HTERT RPE-1 (cell line): ENCODE results near the gene CNPPD1.
"Not testable (repeated sequence)": the region's sequence is repeated elsewhere in the genome, so short reads cannot be mapped to it uniquely, and the experiment has no call there.

ENCODE experiments used
- in situ Hi-C: fragments of 300-500 bp; cut with MboI; formaldehyde crosslinking; loops from 4 replicates; pipeline ENCODE4 v1.14.3; 2020; ENCODE audit warnings: low sequenced_read_pairs

CNPPD1 gene

GRCh38 chr2:219209236-219210195 lies 32.8 kb upstream of the CNPPD1 start:
- in situ Hi-C loops: no loop called here

DNA sequence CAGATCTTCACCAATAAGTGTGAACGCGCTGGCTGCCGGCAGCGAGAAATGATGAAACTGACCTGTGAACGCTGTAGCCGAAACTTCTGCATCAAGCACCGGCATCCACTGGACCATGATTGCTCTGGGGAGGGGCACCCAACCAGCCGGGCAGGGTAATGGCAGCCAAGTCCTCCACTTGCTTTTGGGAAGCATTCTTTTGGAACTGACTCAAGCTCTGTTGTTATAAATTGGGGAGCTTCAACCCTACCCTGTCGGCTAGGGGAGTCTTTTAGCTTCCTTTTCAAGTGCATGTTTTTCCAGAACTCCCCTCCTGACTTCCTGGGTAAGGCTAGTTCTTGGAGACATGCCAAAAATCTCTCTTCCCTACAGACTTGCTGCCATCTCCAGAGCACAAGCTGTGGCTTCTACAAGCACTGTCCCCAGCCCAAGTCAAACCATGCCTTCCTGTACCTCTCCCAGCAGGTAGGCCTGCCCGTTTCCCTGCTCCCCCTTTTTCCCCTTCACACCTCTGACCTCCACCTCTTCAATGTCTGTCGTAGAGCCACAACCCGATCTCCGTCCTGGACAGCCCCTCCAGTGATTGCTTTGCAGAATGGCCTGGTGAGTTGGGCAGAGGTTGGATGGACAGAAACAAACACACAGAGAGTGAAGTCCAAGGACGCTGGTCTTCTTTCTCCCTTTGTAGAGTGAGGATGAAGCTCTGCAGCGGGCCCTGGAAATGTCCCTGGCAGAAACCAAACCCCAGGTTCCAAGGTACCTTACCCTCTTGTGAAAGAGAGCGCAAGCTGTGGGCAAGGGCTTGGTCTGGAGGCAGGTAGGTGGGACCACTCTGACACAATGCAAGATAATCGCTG lies 31.4 kb upstream of the CNPPD1 start:
- in situ Hi-C loops: no loop called here

DNA sequence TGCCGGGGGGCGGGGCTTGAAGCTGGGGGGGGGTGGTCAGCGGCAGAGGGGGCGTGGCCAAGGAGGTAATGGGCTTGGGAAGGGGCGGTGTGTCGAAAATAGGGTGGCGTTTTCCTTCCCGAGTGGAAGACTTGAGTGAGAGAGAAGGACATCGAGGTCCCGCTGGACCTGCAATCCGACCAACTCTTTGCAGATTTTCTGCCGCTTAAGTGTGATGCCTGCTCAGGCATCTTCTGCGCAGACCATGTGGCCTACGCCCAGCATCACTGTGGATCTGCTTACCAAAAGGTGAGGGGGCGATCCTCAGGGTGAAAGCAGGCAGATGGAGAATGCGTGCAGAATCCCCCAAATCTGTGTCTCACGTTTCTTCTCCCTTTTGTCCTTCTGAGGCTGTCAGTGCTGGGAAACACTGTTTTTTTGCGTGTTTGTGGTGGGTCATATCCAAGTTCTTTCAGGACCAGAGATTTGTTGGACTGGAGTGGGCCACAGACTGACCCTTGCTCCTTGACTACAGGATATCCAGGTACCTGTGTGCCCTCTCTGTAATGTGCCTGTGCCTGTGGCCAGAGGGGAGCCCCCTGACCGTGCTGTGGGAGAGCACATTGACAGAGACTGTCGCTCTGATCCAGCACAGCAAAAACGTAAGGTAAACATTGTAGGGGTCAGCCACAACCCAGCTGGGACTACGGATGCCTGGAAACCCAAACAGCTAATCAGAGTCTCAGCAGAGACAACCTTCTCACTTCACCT lies 30.6 kb upstream of the CNPPD1 start:
- in situ Hi-C loops: no loop called here

GRCh38 chr2:219206328-219207133 lies 29.8 kb upstream of the CNPPD1 start, which contains the start of gene ZFAND2B:
TSS of gene ZFAND2B (plus strand) at chr2:219206782. CDS start at chr2:219206988, 206 bp downstream.
- in situ Hi-C loops: no loop called here

GRCh38 chr2:219205981-219206327 lies 29.2 kb upstream of the CNPPD1 start:
- in situ Hi-C loops: no loop called here

DNA sequence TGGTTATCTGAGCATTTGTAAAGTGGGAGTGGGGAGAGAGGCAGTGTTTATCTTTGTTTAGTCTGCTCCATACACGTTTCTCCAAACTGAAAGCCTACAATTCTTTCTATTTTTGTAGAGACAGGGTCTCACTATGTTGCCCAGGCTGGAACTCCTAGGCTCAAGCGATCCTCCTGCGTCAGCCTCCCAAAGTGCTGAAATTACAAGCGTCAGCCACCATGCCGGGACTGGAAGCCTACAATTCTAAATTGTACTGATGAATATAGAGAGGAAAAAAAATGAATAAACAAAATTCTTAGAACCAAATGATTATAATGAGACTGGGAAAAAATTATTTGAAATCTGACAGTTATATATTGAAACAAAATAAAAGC lies 28.4 kb upstream of the CNPPD1 start:
- in situ Hi-C loops: no loop called here

GRCh38 chr2:219204425-219205164 lies 27.9 kb upstream of the CNPPD1 start:
- in situ Hi-C loops: no loop called here

GRCh38 chr2:219201331-219201730 lies 24.6 kb upstream of the CNPPD1 start:
- in situ Hi-C loops: not testable (repeated sequence)

- in situ Hi-C loops: not testable (repeated sequence)
Observed at GRCh38 chr2:219200502-219201326, 24.0 kb upstream of the CNPPD1 start.

GRCh38 chr2:219199470-219200211 lies 22.9 kb upstream of the CNPPD1 start:
- in situ Hi-C loops: no loop called here

DNA sequence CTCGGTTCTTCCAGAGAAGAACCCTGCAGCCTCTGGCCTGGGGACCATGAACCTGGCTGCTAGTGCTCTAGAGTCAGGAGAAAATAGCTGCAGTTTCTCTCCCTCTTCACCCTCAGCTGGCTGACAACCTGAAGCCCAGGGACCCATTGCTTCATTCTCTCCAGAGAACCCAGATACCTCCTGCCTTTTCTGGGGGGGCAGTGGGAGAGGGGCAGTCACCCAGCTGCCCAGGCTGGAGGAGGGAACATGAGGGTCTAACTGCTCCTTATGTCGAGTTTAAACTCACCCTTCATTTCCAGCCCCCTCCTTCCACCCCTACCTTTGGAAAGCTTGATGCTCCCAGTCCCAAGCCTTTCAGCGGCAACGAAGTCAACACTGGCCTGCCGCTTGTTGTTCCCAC lies 22.2 kb upstream of the CNPPD1 start:
- in situ Hi-C loops: no loop called here

GRCh38 chr2:219197388-219197787 lies 20.7 kb upstream of the CNPPD1 start:
- in situ Hi-C loops: no loop called here

DNA sequence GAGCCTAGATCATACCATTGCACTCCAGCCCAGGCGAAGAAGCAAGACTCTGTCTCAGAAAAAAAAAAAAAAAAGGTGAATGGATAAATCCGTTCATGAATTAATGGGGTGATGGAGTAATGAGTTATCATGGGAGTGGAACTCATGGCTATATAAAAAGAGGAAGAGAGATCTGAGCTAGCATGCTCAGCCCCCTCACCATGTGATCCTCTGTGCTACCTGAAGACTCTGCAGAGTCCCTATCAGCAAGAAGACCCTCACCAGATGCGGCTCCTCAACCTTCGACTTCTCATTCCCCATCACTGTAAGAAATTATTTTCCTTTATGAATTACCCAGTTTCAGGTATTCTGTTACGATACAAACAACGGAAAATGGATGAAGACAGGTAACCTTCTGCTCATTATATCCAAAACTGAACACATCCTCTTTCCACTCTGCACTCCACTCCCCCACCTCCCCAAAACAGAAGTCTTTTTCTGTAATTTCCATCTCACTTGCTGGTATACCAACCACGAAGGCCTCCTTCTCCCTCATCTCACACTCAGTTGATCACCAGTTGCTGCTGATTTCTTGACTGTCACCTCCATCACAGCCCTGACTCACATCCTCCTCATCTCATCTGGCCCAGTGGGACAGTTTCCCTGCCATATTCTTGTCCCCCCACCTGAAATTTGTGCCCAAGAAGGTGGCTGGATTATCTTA lies 10.2 kb upstream of the CNPPD1 start:
- in situ Hi-C loops: no loop called here

DNA sequence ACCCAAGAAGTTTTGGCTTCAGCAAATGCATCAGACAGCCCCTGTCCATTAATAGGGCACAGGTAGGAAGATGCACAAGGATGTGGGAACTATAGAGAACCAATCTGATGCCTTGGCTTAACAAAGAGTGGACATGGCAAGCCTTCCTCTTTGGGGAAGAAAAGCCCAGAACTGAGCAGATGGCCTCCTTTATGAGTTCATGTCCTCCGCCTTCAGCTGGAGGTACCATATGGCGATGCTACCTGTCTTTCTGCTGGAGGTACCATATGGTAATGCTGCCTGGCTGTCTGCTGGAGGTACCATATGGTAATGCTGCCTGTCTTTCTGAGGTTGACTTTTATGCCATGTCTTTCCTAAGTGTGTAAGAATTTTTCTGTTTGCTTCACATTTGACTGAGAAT lies 7.4 kb upstream of the CNPPD1 start:
- in situ Hi-C loops: no loop called here

DNA sequence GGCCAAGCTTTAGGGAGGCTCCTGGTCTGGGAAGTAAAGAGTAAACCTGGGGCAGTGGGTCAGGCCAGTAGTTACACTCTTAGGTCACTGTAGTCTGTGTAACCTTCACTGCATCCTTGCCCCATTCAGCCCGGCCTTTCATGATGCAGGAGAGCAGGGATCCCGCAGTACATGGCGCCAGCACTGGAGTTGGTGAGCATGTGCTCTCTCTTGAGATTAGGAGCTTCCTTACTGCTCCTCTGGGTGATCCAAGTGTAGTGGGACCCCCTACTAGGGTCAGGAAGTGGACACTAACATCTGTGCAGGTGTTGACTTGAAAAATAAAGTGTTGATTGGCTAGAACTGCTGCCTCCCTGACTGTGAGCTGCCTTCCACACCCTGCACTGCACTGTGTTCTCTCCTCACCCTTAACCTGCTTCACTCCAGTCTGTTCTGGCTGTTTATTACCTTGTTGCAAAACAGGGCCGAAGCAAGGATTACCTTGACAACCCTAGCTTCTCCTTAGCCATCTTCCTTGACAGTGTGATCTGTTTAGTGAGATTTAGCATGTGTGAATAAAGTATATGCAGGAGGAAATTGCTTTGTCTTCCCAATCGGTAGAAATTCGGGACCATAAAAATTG lies 6.5 kb upstream of the CNPPD1 start:
- in situ Hi-C loops: no loop called here

GRCh38 chr2:219182331-219183150 lies 5.8 kb upstream of the CNPPD1 start:
- in situ Hi-C loops: no loop called here
